WTC11 (cell line): ENCODE measurements around the gene ENGASE.

Experiments used
- ELF4 ChIP-seq: sonication (generic); formaldehyde crosslinking; IDR thresholded peaks from 2 replicates; pipeline ENCODE4 v1.8.1; 2022; ENCODE audit warnings: low read depth, mild to moderate bottlenecking, moderate library complexity, missing genetic modification reagents
- EMX1 ChIP-seq: fragments of 250-450 bp; sonication (Bioruptor Pico); IDR thresholded peaks from 2 replicates; pipeline ENCODE4 v1.8.0; 2021; ENCODE audit warnings: mild to moderate bottlenecking
- FOXJ3 ChIP-seq: sonication (generic); formaldehyde crosslinking; IDR thresholded peaks from 2 replicates; pipeline ENCODE4 v1.9.0; 2021; ENCODE audit warnings: missing genetic modification reagents, mild to moderate bottlenecking, borderline replicate concordance
- FOXK1 ChIP-seq: sonication (generic); formaldehyde crosslinking; IDR thresholded peaks from 2 replicates; pipeline ENCODE4 v1.8.0; 2022; ENCODE audit warnings: mild to moderate bottlenecking, moderate library complexity, missing genetic modification reagents
- HMGA2 ChIP-seq: fragments of 250-450 bp; sonication (Bioruptor Pico); IDR thresholded peaks from 2 replicates; pipeline ENCODE4 v1.4.0; 2021; ENCODE audit warnings: mild to moderate bottlenecking, moderate library complexity
- NFYB ChIP-seq: sonication (generic); formaldehyde crosslinking; conservative IDR thresholded peaks from 2 replicates; pipeline ENCODE4 v1.8.0; 2022; ENCODE audit warnings: low read depth, missing genetic modification reagents
- SP1 ChIP-seq: sonication (generic); formaldehyde crosslinking; conservative IDR thresholded peaks from 2 replicates; pipeline ENCODE4 v1.8.1; 2022; ENCODE audit warnings: missing genetic modification reagents
- TEAD1 ChIP-seq: sonication (generic); formaldehyde crosslinking; IDR thresholded peaks from 2 replicates; pipeline ENCODE4 v1.8.0; 2022; ENCODE audit warnings: mild to moderate bottlenecking, missing genetic modification reagents
- ZBTB21 ChIP-seq: sonication (generic); formaldehyde crosslinking; IDR thresholded peaks from 2 replicates; pipeline ENCODE4 v1.8.1; 2023; ENCODE audit warnings: mild to moderate bottlenecking, missing genetic modification reagents, borderline replicate concordance
- ZNF317 ChIP-seq: sonication (generic); formaldehyde crosslinking; IDR thresholded peaks from 2 replicates; pipeline ENCODE4 v1.8.1; 2023; ENCODE audit warnings: low read depth, mild to moderate bottlenecking, moderate library complexity, missing genetic modification reagents, borderline replicate concordance
- TF ChIP-seq, protein P1 (sequence below): fragments of 200-600 bp; IDR thresholded peaks from 2 replicates; pipeline ENCODE4 v1.8.0; 2022; ENCODE audit warnings: antibody characterized with exemption
- TF ChIP-seq, protein P2 (sequence below): sonication (generic); formaldehyde crosslinking; IDR thresholded peaks from 2 replicates; pipeline ENCODE4 v1.8.1; 2023; ENCODE audit warnings: mild to moderate bottlenecking, moderate library complexity, missing genetic modification reagents
- TF ChIP-seq, protein P3 (sequence below): sonication (generic); formaldehyde crosslinking; IDR thresholded peaks from 2 replicates; pipeline ENCODE4 v1.8.1; 2023; ENCODE audit warnings: mild to moderate bottlenecking, missing genetic modification reagents, moderate library complexity

DNA sequence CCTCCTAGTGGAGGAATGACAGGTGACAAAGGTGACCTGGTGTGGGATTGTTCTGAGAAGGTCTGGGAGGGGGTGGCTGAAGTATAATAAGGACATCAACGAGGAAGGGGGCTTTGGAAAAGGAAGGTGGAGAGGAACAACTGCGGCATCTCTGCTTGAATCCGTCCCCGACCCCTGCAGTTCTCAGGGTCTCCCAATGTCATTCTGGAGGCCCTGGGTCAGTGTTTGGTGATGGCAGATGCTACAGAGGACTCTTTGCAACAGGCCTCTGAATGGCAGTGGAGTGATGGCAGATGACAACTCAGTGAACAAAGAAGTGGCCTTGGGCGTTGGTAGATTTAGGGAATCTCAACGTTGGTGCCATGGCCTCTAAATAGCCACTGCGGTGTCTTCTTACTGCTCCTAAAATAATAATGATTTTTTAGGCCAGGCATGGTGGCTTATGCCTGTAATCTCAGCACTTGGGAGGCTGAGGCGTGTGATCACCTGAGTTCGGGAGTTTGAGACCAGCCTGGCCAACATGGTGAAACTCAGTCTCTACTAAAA lies 1.3 kb downstream of the ENGASE start:
- TF ChIP-seq, protein P1, sequence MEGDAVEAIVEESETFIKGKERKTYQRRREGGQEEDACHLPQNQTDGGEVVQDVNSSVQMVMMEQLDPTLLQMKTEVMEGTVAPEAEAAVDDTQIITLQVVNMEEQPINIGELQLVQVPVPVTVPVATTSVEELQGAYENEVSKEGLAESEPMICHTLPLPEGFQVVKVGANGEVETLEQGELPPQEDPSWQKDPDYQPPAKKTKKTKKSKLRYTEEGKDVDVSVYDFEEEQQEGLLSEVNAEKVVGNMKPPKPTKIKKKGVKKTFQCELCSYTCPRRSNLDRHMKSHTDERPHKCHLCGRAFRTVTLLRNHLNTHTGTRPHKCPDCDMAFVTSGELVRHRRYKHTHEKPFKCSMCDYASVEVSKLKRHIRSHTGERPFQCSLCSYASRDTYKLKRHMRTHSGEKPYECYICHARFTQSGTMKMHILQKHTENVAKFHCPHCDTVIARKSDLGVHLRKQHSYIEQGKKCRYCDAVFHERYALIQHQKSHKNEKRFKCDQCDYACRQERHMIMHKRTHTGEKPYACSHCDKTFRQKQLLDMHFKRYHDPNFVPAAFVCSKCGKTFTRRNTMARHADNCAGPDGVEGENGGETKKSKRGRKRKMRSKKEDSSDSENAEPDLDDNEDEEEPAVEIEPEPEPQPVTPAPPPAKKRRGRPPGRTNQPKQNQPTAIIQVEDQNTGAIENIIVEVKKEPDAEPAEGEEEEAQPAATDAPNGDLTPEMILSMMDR: no peak
- no peak for TF ChIP-seq FOXJ3 (CRISPR knock-in tag)
- no peak for TF ChIP-seq HMGA2 (CRISPR knock-in tag)
- no peak for TF ChIP-seq FOXK1 (CRISPR knock-in tag)
- TF ChIP-seq TEAD1 (CRISPR knock-in tag): no peak
- TF ChIP-seq, protein P2, sequence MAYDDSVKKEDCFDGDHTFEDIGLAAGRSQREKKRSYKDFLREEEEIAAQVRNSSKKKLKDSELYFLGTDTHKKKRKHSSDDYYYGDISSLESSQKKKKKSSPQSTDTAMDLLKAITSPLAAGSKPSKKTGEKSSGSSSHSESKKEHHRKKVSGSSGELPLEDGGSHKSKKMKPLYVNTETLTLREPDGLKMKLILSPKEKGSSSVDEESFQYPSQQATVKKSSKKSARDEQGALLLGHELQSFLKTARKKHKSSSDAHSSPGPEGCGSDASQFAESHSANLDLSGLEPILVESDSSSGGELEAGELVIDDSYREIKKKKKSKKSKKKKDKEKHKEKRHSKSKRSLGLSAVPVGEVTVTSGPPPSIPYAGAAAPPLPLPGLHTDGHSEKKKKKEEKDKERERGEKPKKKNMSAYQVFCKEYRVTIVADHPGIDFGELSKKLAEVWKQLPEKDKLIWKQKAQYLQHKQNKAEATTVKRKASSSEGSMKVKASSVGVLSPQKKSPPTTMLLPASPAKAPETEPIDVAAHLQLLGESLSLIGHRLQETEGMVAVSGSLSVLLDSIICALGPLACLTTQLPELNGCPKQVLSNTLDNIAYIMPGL (CRISPR knock-in tag): no peak
- TF ChIP-seq ZNF317 (CRISPR knock-in tag): no peak
- TF ChIP-seq NFYB: no peak
- TF ChIP-seq, protein P3, sequence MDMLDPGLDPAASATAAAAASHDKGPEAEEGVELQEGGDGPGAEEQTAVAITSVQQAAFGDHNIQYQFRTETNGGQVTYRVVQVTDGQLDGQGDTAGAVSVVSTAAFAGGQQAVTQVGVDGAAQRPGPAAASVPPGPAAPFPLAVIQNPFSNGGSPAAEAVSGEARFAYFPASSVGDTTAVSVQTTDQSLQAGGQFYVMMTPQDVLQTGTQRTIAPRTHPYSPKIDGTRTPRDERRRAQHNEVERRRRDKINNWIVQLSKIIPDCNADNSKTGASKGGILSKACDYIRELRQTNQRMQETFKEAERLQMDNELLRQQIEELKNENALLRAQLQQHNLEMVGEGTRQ (CRISPR knock-in tag): no peak
- TF ChIP-seq EMX1: no peak
- TF ChIP-seq ZBTB21 (CRISPR knock-in tag): no peak
- TF ChIP-seq ELF4: no peak
- no peak for TF ChIP-seq SP1
